NCI-H2227 treated with DMSO at 0.1 percent for 48 hours (cell line): ENCODE data around the gene ANKRD17.

Experiments
- DNase-seq: peaks from one replicate; lab custom pipeline; 2025; lab: John Stamatoyannopoulos, UW

Gene ANKRD17

GRCh38 chr4:73053974-73054480, 204.6 kb downstream of the ANKRD17 start:
- DNase-seq: no peak

GRCh38 chr4:73053076-73053475, 205.5 kb downstream of the ANKRD17 start:
- DNase-seq: no peak

GRCh38 chr4:73051625-73052024, 207.0 kb downstream of the ANKRD17 start:
- DNase-seq: no peak

- no peak for DNase-seq
These were observed 212.7 kb downstream of the ANKRD17 start for GRCh38 chr4:73045879-73046278.

- DNase-seq: no peak
These were observed 221.5 kb downstream of the ANKRD17 start for GRCh38 chr4:73037057-73037456.

- DNase-seq: no peak
These were observed 222.5 kb downstream of the ANKRD17 start for GRCh38 chr4:73036123-73036522.

- DNase-seq: no peak
These were observed 223.7 kb downstream of the ANKRD17 start for GRCh38 chr4:73034896-73035295.

- no peak for DNase-seq
These were observed 230.0 kb downstream of the ANKRD17 start for GRCh38 chr4:73028621-73029020.
